ENCODE results near the gene SHROOM3. TPM values are rescaled to one million over a fixed set of nuclear protein-coding genes. Genes with fewer than 3 reads are reported as not detected.

SHROOM3 gene
- total and polyA plus RNA-seq, 2 of the 13 experiments (the other 11 are each of a cell fraction or from before 2014, with no cell fraction given) = 0.01 TPM; not detected in 1

GRCh38 chr4:76644831-76645485, 209.9 kb downstream of the SHROOM3 start:
- Histone ChIP-seq H3K4me2 (ENCODE audit: low read depth, low read length) (no peak overlapping the region), H3K79me2 (ENCODE audit: insufficient read depth, low read length) (no peaks in the 10 kb centered on the region), H3K4me1 (ENCODE audit: insufficient read depth, low read length) (no peaks in the 10 kb centered on the region), H3K4me3 (replicated peaks in 1 of 3; ENCODE audit: insufficient read depth in 1 of 3, low read depth in 2 of 3, low read length in 3 of 3) (no peak overlapping the region), H3K9ac (ENCODE audit: insufficient read depth, low read depth, low read length) (no peak overlapping the region), H3K9me3 (ENCODE audit: low read length) (no peaks in the 10 kb centered on the region), H4K20me1 (ENCODE audit: insufficient read depth, low read length) (no peaks in the 10 kb centered on the region), H3K27me3 (ENCODE audit: control insufficient read depth in 1 of 2, insufficient read depth in 2 of 2, low read length in 2 of 2) (no peaks in the 10 kb centered on the region), H2AFZ (ENCODE audit: low read length) (no peak overlapping the region), H3K36me3 (replicated peaks in 1 of 2; ENCODE audit: control insufficient read depth in 1 of 2, insufficient read depth in 2 of 2, low read length in 2 of 2) (no peaks in the 10 kb centered on the region), H3K27ac (ENCODE audit: extremely low read length, insufficient read depth, low read length) (no peak overlapping the region)
- intact Hi-C loops (cut with micrococcal nuclease; ENCODE audit: unreplicated experiment) = no loop called here
- ATAC-seq = no peak
- TF ChIP-seq ZNF629 (CRISPR knock-in tag; conservative IDR thresholded peaks at IDR 0.05) = 0 out of 2 replicates have a peak, but pooled peaks have one; percentile 42
- TF ChIP-seq HNF1A (IDR thresholded peaks at IDR 0.05; ENCODE audit: low read depth) = no peak
- TF ChIP-seq HNF1A (CRISPR knock-in tag; IDR thresholded peaks at IDR 0.05; ENCODE audit: borderline replicate concordance) = no peak
- CTCF ChIA-PET (ENCODE audit: low intra/inter-chr PET ratio, low total read pairs) = no interaction called here
- in situ Hi-C loops (cut with HindIII; ENCODE audit: extremely low pct_ligation_motif_present, low pct_unique_long_range_greater_than_20kb) = no loop called here
- DNase-seq (ENCODE audit: low spot score) = no peak
- WGBS (ENCODE audit: low lambda C conversion rate) = 14% methylated on average over 8 of the region's 8 CpGs
- FAIRE-seq = no peak
- POLR2A ChIA-PET = no interaction called here
- no TSS peak for BruUV-seq (replicated peaks)

GRCh38 chr4:76649086-76649485, 214.1 kb downstream of the SHROOM3 start:
- DNase-seq (ENCODE audit: low spot score) = no peak
- no peaks in the 10 kb centered on the region for H4K20me1 ChIP-seq (ENCODE audit: insufficient read depth, low read length)
- no peaks in the 10 kb centered on the region for H3K36me3 ChIP-seq (replicated peaks in 1 of 2; ENCODE audit: control insufficient read depth in 1 of 2, insufficient read depth in 2 of 2, low read length in 2 of 2)
- in situ Hi-C loops (cut with HindIII; ENCODE audit: extremely low pct_ligation_motif_present, low pct_unique_long_range_greater_than_20kb) (no loop called here), intact Hi-C loops (cut with micrococcal nuclease; ENCODE audit: unreplicated experiment) (no loop called here)
- no peak overlapping the region for H2AFZ ChIP-seq (ENCODE audit: low read length)
- H3K4me2 ChIP-seq (ENCODE audit: low read depth, low read length) = no peak overlapping the region
- ChIA-PET CTCF (ENCODE audit: low intra/inter-chr PET ratio, low total read pairs) (no interaction called here), POLR2A (no interaction called here)
- no peak overlapping the region for H3K27ac ChIP-seq (ENCODE audit: extremely low read length, insufficient read depth, low read length)
- no peak overlapping the region for H3K9ac ChIP-seq (ENCODE audit: insufficient read depth, low read depth, low read length)
- H3K4me1 ChIP-seq (ENCODE audit: insufficient read depth, low read length) = no peaks in the 10 kb centered on the region
- H3K27me3 ChIP-seq (ENCODE audit: control insufficient read depth in 1 of 2, insufficient read depth in 2 of 2, low read length in 2 of 2) = no peaks in the 10 kb centered on the region
- 100% methylated on average over 1 of the region's 1 CpG for WGBS (ENCODE audit: low lambda C conversion rate)
- TF ChIP-seq ZHX1 (CRISPR knock-in tag; IDR thresholded peaks at IDR 0.05; ENCODE audit: low read depth) (no peak), SAFB2 (CRISPR knock-in tag; IDR thresholded peaks at IDR 0.05; ENCODE audit: borderline replicate concordance, low read depth) (no peak)
- H3K79me2 ChIP-seq (ENCODE audit: insufficient read depth, low read length) = no peaks in the 10 kb centered on the region
- no peak overlapping the region for H3K4me3 ChIP-seq (replicated peaks in 1 of 3; ENCODE audit: insufficient read depth in 1 of 3, low read depth in 2 of 3, low read length in 3 of 3)
- H3K9me3 ChIP-seq (ENCODE audit: low read length) = no peaks in the 10 kb centered on the region
- FAIRE-seq = no peak
- no TSS peak for BruUV-seq (replicated peaks)
- ATAC-seq = no peak

Measured in HepG2 (cell line).